Breast epithelium (tissue), 4 donors: ENCODE data around the gene PNLIPRP2. TPM values are rescaled to one million over a fixed set of nuclear protein-coding genes. Genes with fewer than 3 reads are reported as not detected.

Experiments used
- DNase-seq, 2 donors: peaks; one replicate each; pipeline ENCODE4 v3.0.0-alpha.2; 2019; ENCODE audit warnings: low spot score in 2 of 2
- H3K27ac ChIP-seq, 2 donors: fragments of 200-600 bp; sonication (generic) in 1 of 2; one replicate each; pipeline ENCODE4 v1.5.1; 2016 to 2019; ENCODE audit warnings: mild to moderate bottlenecking in 1 of 2
- H3K27me3 ChIP-seq, 2 donors: fragments of 200-600 bp; sonication (generic) in 1 of 2; one replicate each; pipeline versions ENCODE4 v1.5.1 to v1.6.0; 2017 to 2019; ENCODE audit warnings: control low read depth in 1 of 2, mild to moderate bottlenecking in 1 of 2
- H3K36me3 ChIP-seq: fragments of 200-600 bp; one replicate; pipeline ENCODE4 v1.5.1; 2019
- H3K4me1 ChIP-seq, 2 donors: fragments of 200-600 bp; sonication (generic); one replicate each; pipeline ENCODE4 v1.5.1; 2016 to 2019; ENCODE audit warnings: control low read depth in 1 of 2
- H3K4me3 ChIP-seq, 3 donors: fragments of 200-600 bp; sonication (generic); 1 replicate in 2 of 3; 2 replicates in 1 of 3; pipeline ENCODE4 v1.5.1; 2016 to 2019; ENCODE audit warnings: mild to moderate bottlenecking in 3 of 3, moderate library complexity in 2 of 3
- H3K9me3 ChIP-seq, 2 donors: fragments of 200-600 bp; sonication (generic) in 1 of 2; one replicate each; pipeline ENCODE4 v1.5.1; 2016 to 2019; ENCODE audit warnings: control low read depth in 1 of 2
- CTCF ChIP-seq, 3 donors: fragments of 450-650 bp; IDR thresholded peaks; one replicate each; pipeline ENCODE4 v1.5.1; 2016 to 2017; ENCODE audit warnings: antibody characterized with exemption in 3 of 3, mild to moderate bottlenecking in 3 of 3, moderate library complexity in 3 of 3
- POLR2A ChIP-seq: fragments of 450-650 bp; IDR thresholded peaks from one replicate; pipeline ENCODE4 v1.6.1; 2016; ENCODE audit warnings: antibody characterized with exemption, mild to moderate bottlenecking, moderate library complexity
- POLR2AphosphoS5 ChIP-seq, 3 donors: sonication (generic); formaldehyde crosslinking; IDR thresholded peaks; one replicate each; pipeline ENCODE4 v1.6.1; 2017; ENCODE audit warnings: antibody characterized with exemption in 3 of 3
- intact Hi-C: fragments of 100-400 bp; cut with DNase I; formaldehyde crosslinking; loops from one replicate; pipeline ENCODE4 v1.15.1; 2023; ENCODE audit warnings: low total_unique reads
- total RNA-seq, 3 donors: library from RNA; depleted of rRNA; stranded (reverse); fragments of >200 nt; gene quantifications; one replicate each; pipeline ENCODE4 v1.1.0, GENCODE V29; 2016

Gene PNLIPRP2
- total RNA-seq, 3 donors from 2014 or later: not detected

- no peak overlapping the region for H3K4me3 ChIP-seq
- intact Hi-C loops: loop anchor here (2.0 kb wide), 1 partner anchor 102 kb away; no protein-coding TSS in a partner anchor
- no peaks in the 10 kb centered on the region for H3K36me3 ChIP-seq
- no peaks in the 10 kb centered on the region for H3K9me3 ChIP-seq
- H3K4me1 ChIP-seq: no peaks in the 10 kb centered on the region
- H3K27me3 ChIP-seq: no peaks in the 10 kb centered on the region
- no peak overlapping the region for H3K27ac ChIP-seq
- TF ChIP-seq POLR2AphosphoS5 (IDR thresholded peaks at IDR 0.05) (no peak), POLR2A (no peak), CTCF (IDR thresholded peaks at IDR 0.05) (no peak)
- DNase-seq: no peak
Observed at GRCh38 chr10:116676633-116677032, 55.9 kb downstream of the PNLIPRP2 start.

GRCh38 chr10:116679351-116679750, 58.6 kb downstream of the PNLIPRP2 start:
- no peaks in the 10 kb centered on the region for H3K27me3 ChIP-seq
- H3K27ac ChIP-seq: no peak overlapping the region
- H3K36me3 ChIP-seq: no peaks in the 10 kb centered on the region
- H3K4me3 ChIP-seq: no peak overlapping the region
- H3K9me3 ChIP-seq: no peaks in the 10 kb centered on the region
- TF ChIP-seq POLR2A: no peak
- TF ChIP-seq POLR2AphosphoS5 (IDR thresholded peaks at IDR 0.05): no peak
- no peak for DNase-seq
- no peaks in the 10 kb centered on the region for H3K4me1 ChIP-seq
- intact Hi-C loops: no loop called here

GRCh38 chr10:116683166-116683565, 62.4 kb downstream of the PNLIPRP2 start:
- TF ChIP-seq POLR2A: no peak
- TF ChIP-seq POLR2AphosphoS5 (IDR thresholded peaks at IDR 0.05): no peak
- no peak for TF ChIP-seq CTCF (IDR thresholded peaks at IDR 0.05)
- intact Hi-C loops: no loop called here

GRCh38 chr10:116683821-116684220, 63.1 kb downstream of the PNLIPRP2 start:
- H3K9me3 ChIP-seq: no peaks in the 10 kb centered on the region
- H3K4me1 ChIP-seq: peaks cover 0 to 4% of the 10 kb centered on the region in 2 donors
- H3K36me3 ChIP-seq: no peaks in the 10 kb centered on the region
- no peak for DNase-seq
- H3K27ac ChIP-seq: no peak overlapping the region
- no peaks in the 10 kb centered on the region for H3K27me3 ChIP-seq
- H3K4me3 ChIP-seq: no peak overlapping the region
- TF ChIP-seq CTCF (IDR thresholded peaks at IDR 0.05): no peak
- no peak for TF ChIP-seq POLR2AphosphoS5 (IDR thresholded peaks at IDR 0.05)
- no peak for TF ChIP-seq POLR2A
- intact Hi-C loops: no loop called here

More at GRCh38 chr10:116683166-116683565, 62.4 kb downstream of the PNLIPRP2 start:
- Histone ChIP-seq H3K27ac (no peak overlapping the region), H3K36me3 (no peaks in the 10 kb centered on the region), H3K4me3 (no peak overlapping the region), H3K4me1 (no peaks in the 10 kb centered on the region), H3K27me3 (no peaks in the 10 kb centered on the region), H3K9me3 (no peaks in the 10 kb centered on the region)
- no peak for DNase-seq

- TF ChIP-seq POLR2AphosphoS5 (IDR thresholded peaks at IDR 0.05) (no peak), CTCF (IDR thresholded peaks at IDR 0.05) (no peak), POLR2A (no peak)
- Histone ChIP-seq H3K27ac (no peak overlapping the region), H3K27me3 (no peaks in the 10 kb centered on the region), H3K4me1 (peaks cover 0 to 7% of the 10 kb centered on the region in 2 donors), H3K36me3 (no peaks in the 10 kb centered on the region), H3K4me3 (no peak overlapping the region), H3K9me3 (no peaks in the 10 kb centered on the region)
- intact Hi-C loops: no loop called here
- no peak for DNase-seq
Observed at GRCh38 chr10:116684781-116685180, 64.0 kb downstream of the PNLIPRP2 start.

- DNase-seq: no peak
- no peaks in the 10 kb centered on the region for H3K9me3 ChIP-seq
- no peaks in the 10 kb centered on the region for H3K27me3 ChIP-seq
- no peaks in the 10 kb centered on the region for H3K36me3 ChIP-seq
- intact Hi-C loops: no loop called here
- TF ChIP-seq POLR2AphosphoS5 (IDR thresholded peaks at IDR 0.05): no peak
- no peak for TF ChIP-seq POLR2A
- TF ChIP-seq CTCF (IDR thresholded peaks at IDR 0.05): no peak
- H3K4me1 ChIP-seq: peaks cover 0 to 7% of the 10 kb centered on the region in 2 donors
- H3K27ac ChIP-seq: no peak overlapping the region
- H3K4me3 ChIP-seq: no peak overlapping the region
Observed at GRCh38 chr10:116685807-116686206, 65.1 kb downstream of the PNLIPRP2 start.
